Sigmoid colon (tissue), 4 donors: Measurements from ENCODE around the gene GGA1.

Experiments used
- CTCF ChIP-seq, 4 experiments: fragments of 450-650 bp in 3 of 4; fragments of 200-600 bp in 1 of 4; IDR thresholded peaks; one replicate each; pipeline ENCODE4 v1.5.1; 2016 to 2019; ENCODE audit warnings: antibody characterized with exemption in 4 of 4, mild to moderate bottlenecking in 3 of 4, moderate library complexity in 2 of 4
- EP300 ChIP-seq, 4 donors: sonication (generic); formaldehyde crosslinking; IDR thresholded peaks; one replicate each; pipeline ENCODE4 v1.6.1; 2017; ENCODE audit warnings: antibody characterized with exemption in 4 of 4
- POLR2A ChIP-seq, 2 donors: fragments of 450-650 bp; IDR thresholded peaks; one replicate each; pipeline ENCODE4 v1.6.1; 2016; ENCODE audit warnings: antibody characterized with exemption in 2 of 2, mild to moderate bottlenecking in 2 of 2, moderate library complexity in 2 of 2
- POLR2AphosphoS5 ChIP-seq, 4 donors: sonication (generic); formaldehyde crosslinking; IDR thresholded peaks; one replicate each; pipeline ENCODE4 v1.6.1; 2017; ENCODE audit warnings: antibody characterized with exemption in 4 of 4

GRCh38 chr22:37636186-37636948 lies 27.7 kb downstream of the GGA1 start:
- TF ChIP-seq CTCF (IDR thresholded peaks at IDR 0.05) = no peak
- TF ChIP-seq POLR2AphosphoS5 (IDR thresholded peaks at IDR 0.05) = no peak
- no peak for TF ChIP-seq POLR2A (IDR thresholded peaks at IDR 0.05)
- no peak for TF ChIP-seq EP300 (IDR thresholded peaks at IDR 0.05)
